ENCODE measurements around the gene FRMPD4. TPM values are rescaled to one million over a fixed set of nuclear protein-coding genes. Genes with fewer than 3 reads are reported as not detected.

Gene FRMPD4
- total and polyA plus RNA-seq, 2 donors from 2014 or later, result not detected

- Histone ChIP-seq H3K27ac (ENCODE audit: low read depth in 2 of 2, low read length in 2 of 2) (no peak overlapping the region), H3K9ac (ENCODE audit: low read length in 3 of 3) (no peak overlapping the region), H3K9me3 (ENCODE audit: control insufficient read depth in 2 of 3, insufficient read depth in 1 of 3, low read length in 3 of 3) (no peaks in the 10 kb centered on the region), H3K36me3 (ENCODE audit: control insufficient read depth in 2 of 3, insufficient read depth in 3 of 3, low read length in 3 of 3) (no peaks in the 10 kb centered on the region), H3K27me3 (ENCODE audit: control insufficient read depth, insufficient read depth, low read length) (peaks cover 5% of the 10 kb centered on the region), H3K4me1 (ENCODE audit: control insufficient read depth in 2 of 3, insufficient read depth in 2 of 3, low read depth in 1 of 3, low read length in 3 of 3) (no peaks in the 10 kb centered on the region), H3K4me3 (ENCODE audit: low read length in 3 of 3) (no peak overlapping the region)
- no peak for FAIRE-seq
- DNase-seq, result no peak
- intact Hi-C loops (cut with DNase I), result no loop called here
- TF ChIP-seq, protein P1, sequence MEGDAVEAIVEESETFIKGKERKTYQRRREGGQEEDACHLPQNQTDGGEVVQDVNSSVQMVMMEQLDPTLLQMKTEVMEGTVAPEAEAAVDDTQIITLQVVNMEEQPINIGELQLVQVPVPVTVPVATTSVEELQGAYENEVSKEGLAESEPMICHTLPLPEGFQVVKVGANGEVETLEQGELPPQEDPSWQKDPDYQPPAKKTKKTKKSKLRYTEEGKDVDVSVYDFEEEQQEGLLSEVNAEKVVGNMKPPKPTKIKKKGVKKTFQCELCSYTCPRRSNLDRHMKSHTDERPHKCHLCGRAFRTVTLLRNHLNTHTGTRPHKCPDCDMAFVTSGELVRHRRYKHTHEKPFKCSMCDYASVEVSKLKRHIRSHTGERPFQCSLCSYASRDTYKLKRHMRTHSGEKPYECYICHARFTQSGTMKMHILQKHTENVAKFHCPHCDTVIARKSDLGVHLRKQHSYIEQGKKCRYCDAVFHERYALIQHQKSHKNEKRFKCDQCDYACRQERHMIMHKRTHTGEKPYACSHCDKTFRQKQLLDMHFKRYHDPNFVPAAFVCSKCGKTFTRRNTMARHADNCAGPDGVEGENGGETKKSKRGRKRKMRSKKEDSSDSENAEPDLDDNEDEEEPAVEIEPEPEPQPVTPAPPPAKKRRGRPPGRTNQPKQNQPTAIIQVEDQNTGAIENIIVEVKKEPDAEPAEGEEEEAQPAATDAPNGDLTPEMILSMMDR (IDR thresholded peaks at IDR 0.05; ENCODE audit: borderline replicate concordance, extremely low read depth, insufficient read depth), result no peak
Measured at GRCh38 chrX:12494400-12495138, 356.3 kb downstream of the FRMPD4 start.

GRCh38 chrX:12496343-12496742, 358.1 kb downstream of the FRMPD4 start:
- DNase-seq (no peak), FAIRE-seq (no peak)
- no peak overlapping the region for H3K9ac ChIP-seq (ENCODE audit: low read length in 3 of 3)
- no peak overlapping the region for H3K4me3 ChIP-seq (ENCODE audit: low read length in 3 of 3)
- H3K27me3 ChIP-seq (ENCODE audit: control insufficient read depth, insufficient read depth, low read length), result no peaks in the 10 kb centered on the region
- H3K27ac ChIP-seq (ENCODE audit: low read depth in 2 of 2, low read length in 2 of 2), result no peak overlapping the region
- TF ChIP-seq, protein P1 (IDR thresholded peaks at IDR 0.05; ENCODE audit: borderline replicate concordance, extremely low read depth, insufficient read depth), result no peak
- no peaks in the 10 kb centered on the region for H3K9me3 ChIP-seq (ENCODE audit: control insufficient read depth in 2 of 3, insufficient read depth in 1 of 3, low read length in 3 of 3)
- H3K4me1 ChIP-seq (ENCODE audit: control insufficient read depth in 2 of 3, insufficient read depth in 2 of 3, low read depth in 1 of 3, low read length in 3 of 3), result no peaks in the 10 kb centered on the region
- intact Hi-C loops (cut with DNase I), result no loop called here
- H3K36me3 ChIP-seq (ENCODE audit: control insufficient read depth in 2 of 3, insufficient read depth in 3 of 3, low read length in 3 of 3), result no peaks in the 10 kb centered on the region

DNA sequence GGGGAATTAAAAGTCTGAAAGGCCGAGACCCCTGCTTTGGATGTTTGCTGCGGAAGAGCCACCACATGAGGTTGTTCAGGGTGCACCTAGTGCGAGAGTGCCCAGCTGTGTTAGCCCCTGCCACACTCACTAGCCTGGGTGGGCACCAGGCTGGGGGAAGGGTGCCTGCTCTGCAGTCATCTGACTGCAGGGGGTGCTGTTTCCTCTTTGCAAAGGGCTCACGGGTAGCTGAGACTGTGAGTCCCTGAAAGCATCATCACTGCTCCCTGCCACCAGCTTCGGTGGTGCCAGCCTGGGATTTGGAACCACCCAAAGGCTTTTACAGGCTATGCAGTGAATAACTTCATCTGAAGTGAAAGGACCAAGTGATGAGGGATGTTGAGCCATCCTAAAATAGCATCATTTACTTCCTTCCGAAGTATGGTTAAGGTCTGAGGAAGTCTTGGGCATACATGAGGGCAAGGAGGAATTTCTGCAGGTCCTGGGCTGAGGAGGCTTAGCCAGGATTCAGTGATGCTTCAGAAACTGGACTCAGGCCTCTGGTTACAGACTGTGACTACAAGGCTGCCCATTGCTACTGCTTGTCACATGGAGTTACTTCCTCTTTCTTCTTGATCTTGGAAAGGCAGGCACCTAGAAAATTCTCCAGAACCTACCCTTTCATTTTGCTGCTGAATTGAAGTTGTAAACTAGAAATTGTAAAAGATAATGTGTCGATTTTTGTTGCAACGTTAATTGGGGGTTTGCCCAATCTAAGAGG, 359.7 kb downstream of the FRMPD4 start:
- intact Hi-C loops (cut with DNase I), result no loop called here
- Histone ChIP-seq H3K27ac (ENCODE audit: low read depth in 2 of 2, low read length in 2 of 2) (no peak overlapping the region), H3K9me3 (ENCODE audit: control insufficient read depth in 2 of 3, insufficient read depth in 1 of 3, low read length in 3 of 3) (no peaks in the 10 kb centered on the region), H3K27me3 (ENCODE audit: control insufficient read depth, insufficient read depth, low read length) (no peaks in the 10 kb centered on the region), H3K9ac (ENCODE audit: low read length in 3 of 3) (no peak overlapping the region), H3K4me1 (ENCODE audit: control insufficient read depth in 2 of 3, insufficient read depth in 2 of 3, low read depth in 1 of 3, low read length in 3 of 3) (no peaks in the 10 kb centered on the region), H3K4me3 (ENCODE audit: low read length in 3 of 3) (no peak overlapping the region), H3K36me3 (ENCODE audit: control insufficient read depth in 2 of 3, insufficient read depth in 3 of 3, low read length in 3 of 3) (no peaks in the 10 kb centered on the region)
- FAIRE-seq, result no peak
- DNase-seq, result no peak
- TF ChIP-seq, protein P1 (IDR thresholded peaks at IDR 0.05; ENCODE audit: borderline replicate concordance, extremely low read depth, insufficient read depth), result no peak
